ENCODE data around the gene WDFY4. TPM values are rescaled to one million over a fixed set of nuclear protein-coding genes. Genes with fewer than 3 reads are reported as not detected.

The WDFY4 gene
- polyA plus RNA-seq, 1 of the 3 experiments (the other 2 are of a cell fraction), result not detected

DNA sequence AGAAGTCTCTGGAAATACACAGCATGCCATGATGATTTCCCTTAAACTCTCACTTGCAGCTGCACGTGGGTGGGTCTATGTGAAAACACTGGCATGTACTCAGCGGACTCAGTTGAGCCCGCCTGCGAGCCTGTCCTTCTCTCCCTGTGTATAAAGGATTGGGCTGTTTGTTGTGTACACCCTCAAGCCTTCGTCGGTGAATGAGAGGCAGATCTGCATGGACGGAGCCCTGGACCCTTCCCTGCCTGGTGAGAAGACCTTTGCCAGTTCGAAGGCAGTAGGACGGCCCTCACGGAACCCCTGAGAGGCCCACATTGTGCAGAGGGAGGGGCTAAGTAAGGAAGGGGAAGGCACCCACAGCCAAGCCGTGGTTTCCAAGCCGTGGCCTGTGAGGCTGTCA is 121.2 kb downstream of the WDFY4 start:
- POLR2A ChIA-PET, result no interaction called here

DNA sequence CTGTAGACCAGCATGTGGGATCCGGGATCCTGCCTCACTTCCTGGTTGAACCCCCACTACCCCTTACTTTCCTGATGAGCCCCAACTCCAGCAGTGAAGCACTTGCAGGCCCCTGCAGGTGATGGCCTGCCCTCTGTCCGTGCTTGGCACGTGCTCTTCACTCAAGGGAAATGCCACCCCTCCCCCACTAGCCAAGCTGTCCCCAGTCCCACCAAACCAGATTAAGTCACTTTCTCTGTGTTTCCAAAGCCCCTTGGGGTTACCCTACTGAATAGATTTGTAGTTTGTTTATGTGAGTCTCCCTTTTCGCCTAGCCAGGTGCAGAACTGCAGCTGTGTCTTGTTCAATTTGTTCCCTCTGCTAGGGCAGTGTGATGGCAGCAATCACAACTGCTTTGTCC is 121.7 kb downstream of the WDFY4 start:
- WGBS (ENCODE audit: low lambda C conversion rate), result 38% methylated on average over 3 of the region's 4 CpGs
- Histone ChIP-seq H3K9me2 (no peaks in the 10 kb centered on the region), H3K79me2 (ENCODE audit: insufficient read depth) (no peaks in the 10 kb centered on the region), H2AFZ (ENCODE audit: low read depth) (no peak overlapping the region), H3K9me3 (no peaks in the 10 kb centered on the region), H3K4me1 (ENCODE audit: control insufficient read depth in 1 of 2, insufficient read depth in 2 of 2, low read depth in 1 of 2, low read length in 1 of 2) (peaks cover 0 to 32% of the 10 kb centered on the region in 2 experiments; a peak in 1 of 4 replicates), H3F3A (replicated peaks; ENCODE audit: insufficient read depth) (no peaks in the 10 kb centered on the region), H3K9ac (no peak overlapping the region), H3K4me3 (ENCODE audit: low read depth in 2 of 2, low read length in 1 of 2) (no peak overlapping the region), H3K36me3 (replicated peaks in 1 of 2; ENCODE audit: control insufficient read depth in 1 of 2, insufficient read depth in 2 of 2, low read length in 1 of 2) (no peaks in the 10 kb centered on the region), H3K4me2 (no peak overlapping the region), H3K27ac (ENCODE audit: low read depth in 2 of 2, low read length in 1 of 2) (no peak overlapping the region), H4K20me1 (ENCODE audit: insufficient read depth) (no peaks in the 10 kb centered on the region), H3K27me3 (ENCODE audit: insufficient read depth) (no peaks in the 10 kb centered on the region)
- CTCF ChIA-PET, result interaction anchor here (1.1 kb wide), 1 partner anchor 148 kb away, joined by 3 read pairs; no protein-coding TSS in a partner anchor
- POLR2A ChIA-PET, result no interaction called here
- no peak for DNase-seq
- TF ChIP-seq, protein P1, sequence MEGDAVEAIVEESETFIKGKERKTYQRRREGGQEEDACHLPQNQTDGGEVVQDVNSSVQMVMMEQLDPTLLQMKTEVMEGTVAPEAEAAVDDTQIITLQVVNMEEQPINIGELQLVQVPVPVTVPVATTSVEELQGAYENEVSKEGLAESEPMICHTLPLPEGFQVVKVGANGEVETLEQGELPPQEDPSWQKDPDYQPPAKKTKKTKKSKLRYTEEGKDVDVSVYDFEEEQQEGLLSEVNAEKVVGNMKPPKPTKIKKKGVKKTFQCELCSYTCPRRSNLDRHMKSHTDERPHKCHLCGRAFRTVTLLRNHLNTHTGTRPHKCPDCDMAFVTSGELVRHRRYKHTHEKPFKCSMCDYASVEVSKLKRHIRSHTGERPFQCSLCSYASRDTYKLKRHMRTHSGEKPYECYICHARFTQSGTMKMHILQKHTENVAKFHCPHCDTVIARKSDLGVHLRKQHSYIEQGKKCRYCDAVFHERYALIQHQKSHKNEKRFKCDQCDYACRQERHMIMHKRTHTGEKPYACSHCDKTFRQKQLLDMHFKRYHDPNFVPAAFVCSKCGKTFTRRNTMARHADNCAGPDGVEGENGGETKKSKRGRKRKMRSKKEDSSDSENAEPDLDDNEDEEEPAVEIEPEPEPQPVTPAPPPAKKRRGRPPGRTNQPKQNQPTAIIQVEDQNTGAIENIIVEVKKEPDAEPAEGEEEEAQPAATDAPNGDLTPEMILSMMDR (IDR thresholded peaks at IDR 0.05), result no peak
- no peak for TF ChIP-seq TEAD4 (IDR thresholded peaks at IDR 0.05; ENCODE audit: borderline replicate concordance, insufficient read depth)
- no peak for TF ChIP-seq FOSL2 (IDR thresholded peaks at IDR 0.05; ENCODE audit: borderline replicate concordance, low read depth)
- TF ChIP-seq TCF12 (IDR thresholded peaks at IDR 0.05), result no peak
- no peak for TF ChIP-seq GATA2 (CRISPR knock-in tag; IDR thresholded peaks at IDR 0.05)
- TF ChIP-seq, protein P2, sequence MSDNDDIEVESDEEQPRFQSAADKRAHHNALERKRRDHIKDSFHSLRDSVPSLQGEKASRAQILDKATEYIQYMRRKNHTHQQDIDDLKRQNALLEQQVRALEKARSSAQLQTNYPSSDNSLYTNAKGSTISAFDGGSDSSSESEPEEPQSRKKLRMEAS (IDR thresholded peaks at IDR 0.05; ENCODE audit: low read depth), result no peak
- no peak for TF ChIP-seq EP300 (IDR thresholded peaks at IDR 0.05; ENCODE audit: borderline replicate concordance in 1 of 2, low read depth in 1 of 2, low read length in 1 of 2)
- TF ChIP-seq RCOR1 (IDR thresholded peaks at IDR 0.05; ENCODE audit: low read length), result no peak
- TF ChIP-seq POLR2AphosphoS5 (IDR thresholded peaks at IDR 0.05; ENCODE audit: low read depth, low read length), result no peak
- no peak for TF ChIP-seq TAF1 (IDR thresholded peaks at IDR 0.05; ENCODE audit: borderline replicate concordance, low read depth, low read length)
- TF ChIP-seq, protein P3, sequence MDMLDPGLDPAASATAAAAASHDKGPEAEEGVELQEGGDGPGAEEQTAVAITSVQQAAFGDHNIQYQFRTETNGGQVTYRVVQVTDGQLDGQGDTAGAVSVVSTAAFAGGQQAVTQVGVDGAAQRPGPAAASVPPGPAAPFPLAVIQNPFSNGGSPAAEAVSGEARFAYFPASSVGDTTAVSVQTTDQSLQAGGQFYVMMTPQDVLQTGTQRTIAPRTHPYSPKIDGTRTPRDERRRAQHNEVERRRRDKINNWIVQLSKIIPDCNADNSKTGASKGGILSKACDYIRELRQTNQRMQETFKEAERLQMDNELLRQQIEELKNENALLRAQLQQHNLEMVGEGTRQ (IDR thresholded peaks at IDR 0.05; ENCODE audit: borderline replicate concordance, low read depth, low read length), result no peak
- TF ChIP-seq GABPA (IDR thresholded peaks at IDR 0.05; ENCODE audit: low read depth), result no peak

More for the DNA sequence above, 121.2 kb downstream of the WDFY4 start:
- H3F3A ChIP-seq (replicated peaks; ENCODE audit: insufficient read depth), result no peaks in the 10 kb centered on the region
- no peaks in the 10 kb centered on the region for H3K9me2 ChIP-seq
- no peaks in the 10 kb centered on the region for H3K27me3 ChIP-seq (ENCODE audit: insufficient read depth)
- no peak for DNase-seq
- no peak overlapping the region for H3K4me3 ChIP-seq (ENCODE audit: low read depth in 2 of 2, low read length in 1 of 2)
- H2AFZ ChIP-seq (ENCODE audit: low read depth), result no peak overlapping the region
- H3K9me3 ChIP-seq, result no peaks in the 10 kb centered on the region
- H3K4me2 ChIP-seq, result no peak overlapping the region
- H3K79me2 ChIP-seq (ENCODE audit: insufficient read depth), result no peaks in the 10 kb centered on the region
- H3K4me1 ChIP-seq (ENCODE audit: control insufficient read depth in 1 of 2, insufficient read depth in 2 of 2, low read depth in 1 of 2, low read length in 1 of 2), result peaks cover 0 to 33% of the 10 kb centered on the region in 2 experiments; a peak in 1 of 4 replicates
- H3K9ac ChIP-seq, result no peak overlapping the region
- CTCF ChIA-PET, result no interaction called here
- no peak for TF ChIP-seq POLR2AphosphoS5 (IDR thresholded peaks at IDR 0.05; ENCODE audit: low read depth, low read length)
- H3K27ac ChIP-seq (ENCODE audit: low read depth in 2 of 2, low read length in 1 of 2), result no peak overlapping the region; a peak in 1 of 4 replicates
- no peaks in the 10 kb centered on the region for H4K20me1 ChIP-seq (ENCODE audit: insufficient read depth)
- 51% methylated on average over 9 of the region's 12 CpGs for WGBS (ENCODE audit: low lambda C conversion rate)
- H3K36me3 ChIP-seq (replicated peaks in 1 of 2; ENCODE audit: control insufficient read depth in 1 of 2, insufficient read depth in 2 of 2, low read length in 1 of 2), result no peaks in the 10 kb centered on the region
